HEK293T (cell line): ENCODE results near the gene RAVER2.

Source experiments
- FOXK2 ChIP-seq: fragments of 450-650 bp; IDR thresholded peaks from 2 replicates; pipeline ENCODE4 v1.6.1; 2016; ENCODE audit warnings: mild to moderate bottlenecking
- ZNF384 ChIP-seq: fragments of 450-650 bp; IDR thresholded peaks from 2 replicates; pipeline ENCODE4 v1.6.1; 2016

DNA sequence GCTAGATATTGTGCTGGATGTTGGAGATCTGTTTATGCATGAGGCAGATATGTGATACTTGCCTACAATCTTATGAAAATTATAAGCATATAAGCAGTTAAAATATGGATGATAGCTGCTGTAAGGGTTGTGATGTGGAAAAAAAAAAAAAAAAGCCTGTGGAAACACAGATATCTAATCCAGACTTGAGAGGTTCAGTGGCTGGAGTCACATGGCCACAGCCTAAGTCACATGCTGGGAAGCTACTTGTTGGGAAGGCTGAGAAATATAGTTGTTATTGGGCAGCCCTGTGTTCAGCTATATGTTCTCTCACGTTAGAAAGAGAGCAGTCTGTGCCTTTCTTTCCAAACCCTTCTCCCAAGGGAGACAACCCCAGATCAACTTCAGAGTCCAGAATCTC, 15.1 kb downstream of the RAVER2 start:
- TF ChIP-seq ZNF384 (no peak), FOXK2 (no peak)
